Activated naive CD4-positive, alpha-beta T cell treated with anti-CD3 and anti-CD28 coated beads, Interleukin-2, amount 10 ng/mL, durations not matched to agents 7 days and 5 days (primary cell): ENCODE data around the gene FGF14.

ENCODE experiments used
- CTCF ChIA-PET: fragments of 350-600 bp; sonication (Branson Sonifier 250); formaldehyde crosslinking; loops from one replicate; lab custom pipeline; 2021; ENCODE audit warnings: antibody characterized with exemption; lab: Charles Lee
- DNase-seq: peaks from one replicate; pipeline ENCODE4 v3.0.0-alpha.2; 2020
- H3K27ac Mint-ChIP-seq: one replicate; pipeline ENCODE4 v1.8.0; 2021; ENCODE audit warnings: mild to moderate bottlenecking, moderate library complexity, mixed read lengths
- H3K27me3 Mint-ChIP-seq: one replicate; pipeline ENCODE4 v1.8.0; 2021; ENCODE audit warnings: mild to moderate bottlenecking, mixed read lengths
- H3K36me3 Mint-ChIP-seq: one replicate; pipeline ENCODE4 v1.8.0; 2021; ENCODE audit warnings: mixed read lengths
- H3K4me1 Mint-ChIP-seq: one replicate; pipeline ENCODE4 v1.8.0; 2021; ENCODE audit warnings: mixed read lengths
- H3K4me3 Mint-ChIP-seq: one replicate; pipeline ENCODE4 v1.8.0; 2021; ENCODE audit warnings: mild to moderate bottlenecking, moderate library complexity, mixed read lengths
- H3K9me3 Mint-ChIP-seq: one replicate; pipeline ENCODE4 v1.8.0; 2021; ENCODE audit warnings: mixed read lengths

The FGF14 gene

GRCh38 chr13:102344410-102344809 lies 57.4 kb downstream of the FGF14 start:
- CTCF ChIA-PET = no interaction called here
- Mint-ChIP-seq H3K27ac (no peak overlapping the region), H3K36me3 (no peaks in the 10 kb centered on the region), H3K9me3 (no peaks in the 10 kb centered on the region), H3K4me1 (no peaks in the 10 kb centered on the region), H3K27me3 (no peaks in the 10 kb centered on the region), H3K4me3 (no peak overlapping the region)
- DNase-seq = no peak

GRCh38 chr13:102333320-102334198 lies 68.3 kb downstream of the FGF14 start:
- CTCF ChIA-PET = no interaction called here
- Mint-ChIP-seq H3K27me3 (no peaks in the 10 kb centered on the region), H3K27ac (no peak overlapping the region)

GRCh38 chr13:102328909-102329308 lies 72.9 kb downstream of the FGF14 start:
- no peak overlapping the region for H3K4me3 Mint-ChIP-seq
- CTCF ChIA-PET = no interaction called here
- no peaks in the 10 kb centered on the region for H3K4me1 Mint-ChIP-seq
- DNase-seq = no peak
- no peak overlapping the region for H3K27ac Mint-ChIP-seq
- no peaks in the 10 kb centered on the region for H3K36me3 Mint-ChIP-seq
- no peaks in the 10 kb centered on the region for H3K9me3 Mint-ChIP-seq
- H3K27me3 Mint-ChIP-seq = no peaks in the 10 kb centered on the region

More at GRCh38 chr13:102333320-102334198, 68.3 kb downstream of the FGF14 start:
- Mint-ChIP-seq H3K4me3 (no peak overlapping the region), H3K4me1 (no peaks in the 10 kb centered on the region), H3K9me3 (no peaks in the 10 kb centered on the region), H3K36me3 (no peaks in the 10 kb centered on the region)
- no peak for DNase-seq

GRCh38 chr13:102327119-102327617 lies 74.7 kb downstream of the FGF14 start:
- no peak overlapping the region for H3K27ac Mint-ChIP-seq
- no peaks in the 10 kb centered on the region for H3K9me3 Mint-ChIP-seq
- no peaks in the 10 kb centered on the region for H3K27me3 Mint-ChIP-seq
- no peaks in the 10 kb centered on the region for H3K4me1 Mint-ChIP-seq
- no peak overlapping the region for H3K4me3 Mint-ChIP-seq
- CTCF ChIA-PET = no interaction called here
- no peak for DNase-seq
- H3K36me3 Mint-ChIP-seq = no peaks in the 10 kb centered on the region

- H3K9me3 Mint-ChIP-seq = no peaks in the 10 kb centered on the region
- CTCF ChIA-PET = no interaction called here
- no peaks in the 10 kb centered on the region for H3K36me3 Mint-ChIP-seq
- H3K4me3 Mint-ChIP-seq = no peak overlapping the region
- H3K27ac Mint-ChIP-seq = no peak overlapping the region
- no peaks in the 10 kb centered on the region for H3K4me1 Mint-ChIP-seq
- DNase-seq = no peak
- no peaks in the 10 kb centered on the region for H3K27me3 Mint-ChIP-seq
Observed at GRCh38 chr13:102326381-102327118, 75.3 kb downstream of the FGF14 start.

- no peaks in the 10 kb centered on the region for H3K27me3 Mint-ChIP-seq
- H3K4me3 Mint-ChIP-seq = no peak overlapping the region
- no peaks in the 10 kb centered on the region for H3K9me3 Mint-ChIP-seq
- H3K36me3 Mint-ChIP-seq = no peaks in the 10 kb centered on the region
- DNase-seq = no peak
- no peak overlapping the region for H3K27ac Mint-ChIP-seq
- H3K4me1 Mint-ChIP-seq = no peaks in the 10 kb centered on the region
- CTCF ChIA-PET = no interaction called here
Observed at GRCh38 chr13:102325321-102325720, 76.5 kb downstream of the FGF14 start.

- H3K27me3 Mint-ChIP-seq = no peaks in the 10 kb centered on the region
- no peak for DNase-seq
- H3K9me3 Mint-ChIP-seq = no peaks in the 10 kb centered on the region
- no peak overlapping the region for H3K27ac Mint-ChIP-seq
- H3K36me3 Mint-ChIP-seq = no peaks in the 10 kb centered on the region
- H3K4me1 Mint-ChIP-seq = no peaks in the 10 kb centered on the region
- CTCF ChIA-PET = no interaction called here
- no peak overlapping the region for H3K4me3 Mint-ChIP-seq
Observed at GRCh38 chr13:102323505-102323904, 78.3 kb downstream of the FGF14 start.

- Mint-ChIP-seq H3K4me1 (no peaks in the 10 kb centered on the region), H3K9me3 (no peaks in the 10 kb centered on the region), H3K36me3 (no peaks in the 10 kb centered on the region), H3K4me3 (no peak overlapping the region), H3K27me3 (no peaks in the 10 kb centered on the region), H3K27ac (no peak overlapping the region)
- DNase-seq = no peak
- CTCF ChIA-PET = no interaction called here
Observed at GRCh38 chr13:102323012-102323411, 78.8 kb downstream of the FGF14 start.

- Mint-ChIP-seq H3K27me3 (no peaks in the 10 kb centered on the region), H3K4me3 (no peak overlapping the region), H3K36me3 (no peaks in the 10 kb centered on the region), H3K27ac (no peak overlapping the region), H3K9me3 (no peaks in the 10 kb centered on the region), H3K4me1 (no peaks in the 10 kb centered on the region)
- no peak for DNase-seq
- CTCF ChIA-PET = no interaction called here
Observed at GRCh38 chr13:102322211-102322610, 79.6 kb downstream of the FGF14 start.

GRCh38 chr13:102318233-102318632 lies 83.6 kb downstream of the FGF14 start:
- no peaks in the 10 kb centered on the region for H3K9me3 Mint-ChIP-seq
- no peak overlapping the region for H3K27ac Mint-ChIP-seq
- H3K4me1 Mint-ChIP-seq = no peaks in the 10 kb centered on the region
- H3K27me3 Mint-ChIP-seq = no peaks in the 10 kb centered on the region
- H3K4me3 Mint-ChIP-seq = no peak overlapping the region
- CTCF ChIA-PET = no interaction called here
- no peaks in the 10 kb centered on the region for H3K36me3 Mint-ChIP-seq
- no peak for DNase-seq

- no peak for DNase-seq
- CTCF ChIA-PET = no interaction called here
- Mint-ChIP-seq H3K27me3 (peaks cover 5% of the 10 kb centered on the region), H3K9me3 (no peaks in the 10 kb centered on the region), H3K36me3 (no peaks in the 10 kb centered on the region), H3K27ac (no peak overlapping the region), H3K4me1 (no peaks in the 10 kb centered on the region), H3K4me3 (no peak overlapping the region)
Observed at GRCh38 chr13:102317593-102317992, 84.3 kb downstream of the FGF14 start.

- Mint-ChIP-seq H3K4me1 (no peaks in the 10 kb centered on the region), H3K27me3 (peaks cover 5% of the 10 kb centered on the region), H3K36me3 (no peaks in the 10 kb centered on the region), H3K4me3 (no peak overlapping the region), H3K9me3 (no peaks in the 10 kb centered on the region), H3K27ac (no peak overlapping the region)
- no peak for DNase-seq
- CTCF ChIA-PET = no interaction called here
Observed at GRCh38 chr13:102316732-102317131, 85.1 kb downstream of the FGF14 start.

- H3K27me3 Mint-ChIP-seq = peaks cover 5% of the 10 kb centered on the region
- H3K9me3 Mint-ChIP-seq = no peaks in the 10 kb centered on the region
- no peak overlapping the region for H3K4me3 Mint-ChIP-seq
- H3K4me1 Mint-ChIP-seq = no peaks in the 10 kb centered on the region
- CTCF ChIA-PET = no interaction called here
- no peak for DNase-seq
- H3K36me3 Mint-ChIP-seq = no peaks in the 10 kb centered on the region
- H3K27ac Mint-ChIP-seq = no peak overlapping the region
Observed at GRCh38 chr13:102312841-102313240, 89.0 kb downstream of the FGF14 start.

- CTCF ChIA-PET = no interaction called here
- H3K4me1 Mint-ChIP-seq = no peaks in the 10 kb centered on the region
Observed at GRCh38 chr13:102311901-102312300, 89.9 kb downstream of the FGF14 start.

GRCh38 chr13:102311419-102311796 lies 90.4 kb downstream of the FGF14 start:
- Mint-ChIP-seq H3K4me1 (no peaks in the 10 kb centered on the region), H3K27me3 (peaks cover 5% of the 10 kb centered on the region), H3K27ac (no peak overlapping the region), H3K9me3 (no peaks in the 10 kb centered on the region), H3K4me3 (no peak overlapping the region), H3K36me3 (no peaks in the 10 kb centered on the region)
- no peak for DNase-seq
- CTCF ChIA-PET = interaction anchor here (0.6 kb wide), 1 partner anchor 40 kb away, joined by 3 read pairs; no protein-coding TSS in a partner anchor

More at GRCh38 chr13:102311901-102312300, 89.9 kb downstream of the FGF14 start:
- DNase-seq = no peak
- H3K4me3 Mint-ChIP-seq = no peak overlapping the region
- no peaks in the 10 kb centered on the region for H3K36me3 Mint-ChIP-seq
- H3K27ac Mint-ChIP-seq = no peak overlapping the region
- no peaks in the 10 kb centered on the region for H3K9me3 Mint-ChIP-seq
- peaks cover 5% of the 10 kb centered on the region for H3K27me3 Mint-ChIP-seq
